Fibroblast of mammary gland (primary cell): ENCODE data around the gene GYPC.

Experiments
- DNase-seq: peaks from one replicate; pipeline ENCODE4 v3.0.0-alpha.2; 2010; ENCODE audit warnings: low read depth
- H3K4me3 ChIP-seq: 2 replicates; pipeline ENCODE4 v1.5.1; 2011; ENCODE audit warnings: low read depth, mild to moderate bottlenecking, low read length, moderate library complexity; ENCODE audit not compliant: control insufficient read depth
- CTCF ChIP-seq: conservative IDR thresholded peaks from 2 replicates; pipeline ENCODE4 v1.5.1; 2011; ENCODE audit warnings: low read depth, low read length, inconsistent platforms; ENCODE audit not compliant: control insufficient read depth, insufficient read depth

Gene GYPC

GRCh38 chr2:126664639-126665038 is 8.7 kb downstream of the GYPC start:
- no peak for DNase-seq
- H3K4me3 ChIP-seq, result no peak overlapping the region
- no peak for TF ChIP-seq CTCF

GRCh38 chr2:126665483-126665882 is 9.5 kb downstream of the GYPC start:
- no peak for TF ChIP-seq CTCF
- H3K4me3 ChIP-seq, result no peak overlapping the region
- DNase-seq, result no peak

DNA sequence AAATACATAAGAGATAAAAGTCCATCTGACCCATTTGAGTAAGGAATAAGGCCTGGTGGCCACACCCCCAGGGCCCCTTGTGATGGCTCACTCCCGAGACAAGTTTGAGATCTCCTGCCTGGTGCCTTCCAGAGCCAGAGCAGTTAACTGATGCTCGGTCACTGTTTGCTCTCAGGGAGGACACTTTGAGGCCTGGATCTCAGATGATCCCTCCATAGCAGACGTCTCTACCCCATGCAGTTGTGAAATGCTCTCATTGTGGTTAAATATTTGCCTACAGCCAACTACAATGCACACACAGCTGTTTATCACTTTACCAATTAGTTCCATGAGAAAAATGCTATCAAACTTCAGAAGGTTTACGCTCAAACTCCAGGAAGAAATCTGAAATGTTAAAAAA is 12.3 kb downstream of the GYPC start:
- no peak overlapping the region for H3K4me3 ChIP-seq
- DNase-seq, result no peak
- TF ChIP-seq CTCF, result no peak

GRCh38 chr2:126669772-126670171 is 13.8 kb downstream of the GYPC start:
- no peak for TF ChIP-seq CTCF
- H3K4me3 ChIP-seq, result no peak overlapping the region
- no peak for DNase-seq

DNA sequence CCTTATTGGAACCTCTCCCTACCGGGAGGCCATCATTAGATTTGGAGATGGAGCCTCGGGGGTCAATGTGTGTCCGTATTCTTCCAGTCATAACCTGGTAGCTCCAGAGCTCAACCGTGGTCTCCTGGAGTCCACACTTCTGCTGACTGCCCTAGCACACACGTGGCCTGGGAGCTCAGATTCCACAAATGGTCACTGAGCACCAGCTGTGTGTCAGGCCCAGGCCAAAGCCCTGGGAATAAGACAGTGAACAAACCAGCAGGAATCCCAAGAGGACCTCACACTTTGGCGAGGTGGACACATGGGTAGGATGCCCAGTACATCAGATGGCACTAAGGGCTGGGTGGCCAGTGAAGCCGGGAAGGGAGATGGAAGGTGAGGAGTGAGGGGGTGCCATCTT is 15.5 kb downstream of the GYPC start:
- TF ChIP-seq CTCF, result no peak
- H3K4me3 ChIP-seq, result no peak overlapping the region
- no peak for DNase-seq

GRCh38 chr2:126672980-126673605 is 17.1 kb downstream of the GYPC start:
- TF ChIP-seq CTCF, result no peak

More at GRCh38 chr2:126672980-126673605, 17.1 kb downstream of the GYPC start:
- DNase-seq, result no peak
- no peak overlapping the region for H3K4me3 ChIP-seq
